Measurements from ENCODE around the gene ZNF580.

ZNF580 gene

DNA sequence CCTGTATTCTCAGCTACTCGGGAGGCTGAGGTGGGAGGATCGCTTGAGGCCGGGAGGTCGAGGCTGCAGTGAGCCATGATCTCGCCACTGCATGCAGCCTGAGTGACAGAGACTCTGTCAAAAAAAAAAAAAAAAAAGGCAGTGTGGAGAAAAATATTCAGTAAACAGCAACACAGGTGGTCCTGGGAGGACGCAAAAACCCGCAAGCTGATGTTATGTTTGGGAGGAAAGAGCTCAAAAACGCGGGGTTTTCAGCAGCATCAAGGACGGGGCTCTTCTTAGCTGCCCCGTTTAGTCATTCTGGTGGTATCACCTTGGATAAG lies 15.8 kb upstream of the ZNF580 start:
- DNase-seq, result no peak

DNA sequence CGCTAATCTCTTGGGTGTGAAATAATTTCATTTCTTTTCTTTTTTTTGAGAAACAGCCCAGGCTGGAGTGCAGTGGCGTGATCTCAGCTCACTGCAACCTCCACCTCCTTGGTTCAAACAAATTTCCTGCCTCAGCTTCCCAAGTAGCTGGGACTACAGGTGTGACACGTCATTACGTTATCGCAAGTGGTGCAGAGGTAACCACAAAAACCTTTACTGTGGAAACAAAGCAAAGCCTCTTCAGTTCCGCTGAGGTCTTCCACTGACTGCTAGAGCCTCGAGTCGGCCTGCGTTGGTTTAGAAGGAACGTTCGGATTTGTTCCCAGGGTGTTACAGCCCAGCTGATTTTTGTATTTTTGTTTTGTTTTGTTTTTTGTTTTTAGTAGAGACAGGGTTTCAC lies 14.5 kb upstream of the ZNF580 start:
- DNase-seq, result no peak

DNA sequence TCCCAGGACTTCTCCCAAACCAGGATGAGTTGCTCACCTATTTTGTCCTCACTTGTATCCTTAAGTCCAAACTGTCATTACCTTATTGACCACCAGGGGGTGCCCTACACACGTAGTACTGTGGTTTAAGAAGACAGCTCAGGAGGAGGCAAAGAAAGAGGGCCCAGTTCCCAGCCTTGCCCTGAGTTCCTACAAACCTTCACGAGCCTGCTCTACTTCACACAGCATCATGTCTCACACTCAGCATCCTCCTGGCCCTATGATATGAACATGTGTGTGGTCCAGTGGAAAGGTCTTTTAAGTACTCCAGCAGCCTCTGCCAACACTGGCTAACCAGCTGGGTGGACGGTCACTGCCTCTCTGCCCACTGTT lies 8.4 kb upstream of the ZNF580 start:
- peak; percentile 86 for DNase-seq

DNA sequence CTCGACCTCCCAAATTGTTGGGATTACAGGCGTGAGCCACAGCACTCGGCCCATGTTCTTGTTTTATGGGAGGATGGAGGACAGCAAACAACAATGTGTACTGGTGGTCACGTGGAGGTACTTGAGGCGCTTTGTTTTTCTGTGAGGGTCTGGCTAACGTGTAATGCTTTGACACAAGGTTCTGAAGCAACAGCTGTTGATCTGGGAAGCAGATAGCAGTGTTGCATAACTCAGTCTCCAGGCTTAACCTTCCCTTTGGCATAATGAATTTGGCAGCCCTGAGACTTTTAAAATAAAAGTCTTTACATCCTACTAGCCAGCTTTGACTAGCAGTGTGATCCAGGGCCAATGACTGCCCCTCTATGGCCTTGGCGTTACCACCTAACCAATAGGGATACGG lies 6.9 kb upstream of the ZNF580 start:
- DNase-seq, result no peak

DNA sequence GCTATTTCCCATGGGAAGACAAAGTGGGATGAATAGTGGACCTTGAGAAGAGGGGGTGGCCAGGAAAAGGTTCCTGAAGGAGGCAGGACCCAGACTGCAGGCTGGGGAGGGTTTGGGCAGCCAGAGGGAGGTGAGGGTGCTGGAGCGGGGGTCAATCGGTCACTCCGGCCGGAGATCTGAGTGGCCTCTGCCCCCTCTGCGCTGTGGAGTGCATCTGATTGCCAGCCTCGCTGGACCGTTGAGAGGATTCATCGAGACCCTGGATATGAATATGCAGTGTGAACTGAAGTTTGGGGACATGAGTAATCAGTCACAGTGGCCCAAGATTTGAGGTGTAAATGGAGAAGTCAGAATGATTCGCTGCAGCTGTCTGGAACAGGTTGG lies 5.5 kb upstream of the ZNF580 start:
- DNase-seq, result no peak

DNA sequence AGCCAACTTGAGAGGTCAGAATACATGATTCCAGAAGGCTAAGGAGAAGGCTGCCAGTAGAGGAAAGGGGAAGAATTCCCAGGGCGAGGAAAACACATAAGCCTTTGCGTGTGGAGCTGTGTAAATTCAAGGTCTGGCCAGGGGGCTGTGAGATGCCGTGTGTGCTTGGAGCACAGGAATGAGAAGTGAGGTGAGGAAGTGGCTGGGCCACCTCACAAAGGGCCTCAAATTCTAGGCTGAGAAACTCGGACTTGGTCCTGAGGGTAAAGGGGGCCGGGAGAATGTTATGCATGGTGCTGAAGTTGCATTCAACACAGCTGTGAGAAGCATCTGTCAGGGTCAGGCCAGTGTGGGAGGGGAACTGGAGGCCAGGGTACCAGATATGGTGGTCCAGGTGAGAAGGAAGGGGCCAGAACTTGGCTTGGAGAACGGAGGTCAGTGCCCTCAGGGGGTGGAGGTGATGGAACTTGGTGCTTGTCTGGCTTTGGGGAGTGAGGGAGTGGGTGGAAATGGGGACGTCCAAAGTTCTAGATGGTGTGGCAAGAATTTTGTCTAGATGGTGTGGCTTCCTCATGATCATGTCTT lies 4.9 kb upstream of the ZNF580 start:
- DNase-seq, result no peak

DNA sequence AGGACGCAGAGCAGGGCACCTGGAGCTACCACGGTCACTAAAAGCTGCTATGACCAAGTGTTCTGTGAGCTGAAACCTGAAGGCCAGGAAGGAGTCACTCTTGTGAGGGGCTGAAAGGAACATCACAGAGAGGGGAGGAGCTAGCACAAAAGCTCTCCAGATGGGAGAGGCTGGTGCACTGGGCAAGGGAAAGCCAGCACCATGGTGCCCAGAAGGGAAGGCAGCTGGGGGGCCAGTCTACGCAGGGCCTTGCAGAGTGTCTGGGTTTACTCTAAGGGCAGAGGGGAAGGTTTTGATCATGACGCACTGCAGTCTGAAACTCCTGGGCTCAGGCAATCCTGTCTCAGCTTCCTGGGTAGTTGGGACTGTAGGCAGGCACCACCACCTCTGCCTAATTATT lies 4.1 kb upstream of the ZNF580 start:
- DNase-seq, result no peak

DNA sequence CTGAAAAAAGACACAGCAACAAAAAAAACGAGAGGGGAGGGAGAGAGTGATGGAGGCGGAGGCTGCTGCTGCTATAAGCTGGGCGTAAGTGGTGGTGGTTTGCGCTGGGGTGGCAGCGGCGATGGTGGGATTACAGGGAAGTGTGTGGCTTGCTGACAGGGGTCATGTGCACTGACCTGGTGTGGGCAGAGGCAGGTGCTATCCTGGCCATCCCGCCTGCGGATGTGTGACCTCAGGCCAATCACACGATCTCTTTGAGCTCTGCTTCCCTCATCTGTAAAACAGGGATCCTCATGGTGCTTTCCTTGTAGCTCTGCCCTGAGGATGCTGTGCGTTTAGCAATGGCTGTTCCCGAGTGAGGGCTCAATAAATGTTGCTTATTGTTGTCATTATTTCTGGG lies 3.3 kb upstream of the ZNF580 start:
- no peak for DNase-seq

DNA sequence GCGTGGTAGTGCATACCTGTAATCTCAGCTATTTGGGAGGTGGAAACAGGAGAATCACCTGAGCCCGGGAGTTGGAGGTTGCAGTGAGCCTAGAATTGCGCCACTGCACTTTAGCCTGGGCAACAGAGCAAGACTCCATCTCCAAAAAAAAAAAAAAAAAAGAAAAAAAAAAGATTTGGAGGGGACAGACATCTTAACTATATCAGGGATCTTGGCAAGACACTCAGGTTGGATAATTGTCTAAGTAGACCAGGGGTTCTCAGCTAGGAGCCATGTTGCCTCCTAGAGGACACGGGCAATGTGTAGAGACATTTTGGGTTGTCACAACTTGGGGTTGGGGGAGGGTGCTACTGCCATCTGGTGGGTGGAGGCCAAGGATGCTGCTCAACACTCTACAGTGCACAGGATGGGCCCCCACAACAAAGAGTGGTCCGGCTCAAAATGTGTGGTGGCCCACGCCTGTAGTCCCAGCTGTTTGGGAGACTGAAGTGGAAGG lies 1.9 kb upstream of the ZNF580 start:
- no peak for DNase-seq

DNA sequence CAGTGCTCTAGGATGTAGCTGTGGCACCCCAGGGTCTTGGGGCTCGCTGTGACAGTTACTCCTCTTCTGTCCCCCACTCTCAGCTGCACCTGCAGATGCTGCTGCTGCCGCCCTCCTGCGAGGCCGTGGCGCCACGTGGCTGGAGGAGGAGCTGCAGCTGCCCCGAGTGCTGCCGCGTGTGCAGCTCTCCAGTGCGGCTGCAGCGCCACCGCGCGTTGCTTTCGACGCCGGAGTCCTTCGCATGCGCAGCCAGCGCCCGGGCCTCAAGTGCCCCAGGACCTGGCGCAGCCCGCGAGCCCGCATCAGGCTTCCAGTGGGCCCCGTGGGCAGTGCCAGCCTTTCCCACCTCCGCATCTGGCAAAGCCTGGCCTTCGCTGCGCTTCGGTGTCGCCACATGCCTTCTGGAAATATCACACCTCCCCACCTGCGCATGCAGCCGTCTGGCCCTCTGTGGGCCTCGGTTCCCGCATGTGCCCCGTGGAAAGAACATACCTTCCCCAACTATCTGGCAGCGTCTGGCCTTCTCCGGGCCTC lies 692 bp upstream of the ZNF580 start:
- DNase-seq, result no peak

DNA sequence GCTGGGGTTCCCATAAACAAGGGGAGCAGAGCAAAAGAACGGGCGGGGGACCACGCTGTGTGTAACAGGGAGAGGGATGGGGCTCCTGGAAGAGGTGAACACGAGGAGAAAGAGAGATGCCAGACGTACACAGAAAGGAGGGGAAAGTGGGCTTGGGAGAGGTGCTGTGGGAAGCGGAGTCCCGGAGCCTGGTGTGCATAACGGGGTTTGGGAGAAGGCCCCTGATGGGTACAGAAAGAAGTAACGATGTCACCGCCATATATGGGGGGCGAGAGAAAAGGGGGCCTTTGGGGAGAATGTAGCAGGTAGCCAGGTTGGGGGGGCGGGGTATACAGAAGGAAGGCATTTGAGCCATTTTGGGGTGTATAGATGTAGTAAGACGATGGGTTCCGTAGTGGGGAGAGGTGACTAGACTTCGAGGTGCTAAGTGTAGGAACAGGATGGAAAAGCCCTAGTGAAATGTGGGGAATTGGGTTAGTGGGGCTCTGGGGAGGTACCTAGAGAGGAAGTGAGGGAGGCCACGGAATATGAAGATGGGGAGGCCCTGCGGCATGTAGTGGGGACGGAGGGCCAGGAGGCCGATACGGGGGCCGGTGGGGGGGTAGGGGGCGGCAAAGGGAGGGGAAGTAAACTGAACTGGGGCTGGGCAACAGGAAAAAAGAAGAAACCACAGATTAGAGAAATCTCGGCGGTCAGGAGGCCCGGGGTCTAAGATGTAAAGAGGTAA lies 787 bp downstream of the ZNF580 start:
- DNase-seq, result peak; percentile 37

DNA sequence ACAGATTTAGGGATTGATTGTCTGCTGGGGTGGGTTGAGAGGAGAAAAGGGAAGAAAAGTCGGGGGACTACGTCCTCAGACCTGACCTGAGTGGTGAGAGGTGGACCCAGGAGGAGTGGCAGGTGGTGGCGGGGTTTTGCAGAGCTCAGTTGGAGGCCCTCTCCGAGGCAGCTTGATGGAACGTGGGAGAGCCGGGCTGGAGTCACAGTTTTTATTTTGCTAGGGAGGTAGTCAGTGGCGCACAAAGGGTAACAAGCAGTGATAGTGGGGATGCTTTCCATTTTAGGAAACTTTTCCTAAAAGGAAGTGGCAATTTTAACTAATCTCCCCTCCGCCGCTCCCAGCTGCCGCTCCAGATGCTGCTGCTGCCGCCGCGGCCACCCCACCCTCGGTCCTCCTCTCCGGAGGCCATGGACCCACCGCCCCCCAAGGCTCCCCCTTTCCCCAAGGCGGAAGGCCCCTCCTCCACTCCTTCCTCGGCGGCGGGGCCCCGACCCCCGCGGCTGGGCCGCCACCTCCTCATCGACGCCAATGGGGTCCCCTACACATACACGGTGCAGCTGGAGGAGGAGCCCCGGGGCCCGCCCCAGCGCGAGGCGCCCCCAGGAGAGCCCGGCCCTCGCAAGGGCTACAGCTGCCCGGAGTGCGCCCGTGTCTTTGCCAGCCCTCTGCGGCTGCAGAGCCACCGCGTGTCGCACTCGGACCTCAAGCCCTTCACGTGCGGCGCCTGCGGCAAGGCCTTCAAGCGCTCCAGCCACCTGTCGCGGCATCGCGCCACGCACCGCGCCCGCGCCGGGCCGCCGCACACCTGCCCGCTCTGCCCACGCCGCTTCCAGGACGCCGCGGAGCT lies 1.6 kb downstream of the ZNF580 start:
- no peak for DNase-seq

DNA sequence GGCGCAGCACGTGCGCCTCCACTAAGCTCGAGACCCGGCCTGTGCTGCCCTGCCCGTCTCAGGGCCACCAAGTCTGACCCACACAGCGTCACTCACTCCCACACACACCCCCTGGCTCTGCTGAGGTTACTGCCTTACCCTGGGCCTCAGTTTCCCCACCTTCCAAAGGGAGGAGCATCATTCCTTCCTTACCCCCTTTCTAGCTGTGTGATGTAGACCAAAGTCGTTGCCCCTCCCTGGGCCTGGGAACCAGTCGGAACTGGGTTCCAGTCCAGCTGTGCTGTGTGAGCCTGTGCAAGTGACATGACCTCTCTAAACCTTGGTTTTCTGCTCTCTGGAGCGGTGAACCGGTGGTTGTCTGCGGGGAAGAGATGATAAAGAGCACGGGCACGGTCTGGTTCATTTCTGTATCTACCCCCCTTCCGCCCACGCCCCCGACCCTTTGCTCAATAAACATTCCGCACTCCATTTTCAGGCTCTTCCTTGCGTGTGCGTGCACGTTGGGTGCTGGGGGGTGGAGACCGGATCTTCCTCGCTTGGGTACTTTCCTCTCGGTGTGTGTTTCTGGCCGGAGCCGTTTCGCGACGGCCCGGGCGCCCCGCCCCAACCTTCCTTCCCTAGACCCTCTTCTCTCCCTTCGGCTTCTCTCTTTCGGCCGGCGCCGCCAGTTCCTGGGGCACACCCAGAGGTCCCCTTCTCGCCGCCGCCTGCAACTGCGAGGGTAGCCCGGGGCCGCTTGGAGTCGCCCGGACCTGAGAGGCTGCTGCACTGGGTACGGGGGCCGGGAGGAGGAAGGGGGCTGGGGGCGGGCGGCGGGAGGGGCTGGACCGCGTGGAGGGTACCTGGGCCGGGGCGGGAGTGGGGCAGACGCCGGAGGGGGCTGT lies 2.4 kb downstream of the ZNF580 start, which contains the start of gene ZNF581:
Gene ZNF581, plus strand, starts transcription at position 647 of the 884 bp plus-strand sequence. CDS start 923 bp downstream, outside the sequence.
- peak; percentile 73 for DNase-seq

DNA sequence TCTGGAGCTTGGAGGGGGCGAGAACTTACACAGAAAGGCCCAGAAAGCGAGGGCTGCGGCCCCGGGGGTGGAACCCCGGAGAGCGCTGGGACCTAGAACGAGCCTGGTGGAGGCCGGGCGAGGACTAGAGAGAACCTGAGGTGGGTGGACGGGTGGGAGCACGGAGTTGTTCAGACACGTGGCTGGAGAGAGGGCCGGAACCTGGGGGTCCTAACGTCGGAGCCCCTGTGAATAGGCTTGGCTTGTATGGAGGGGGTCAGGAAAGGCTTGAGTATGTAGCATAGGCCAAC lies 3.0 kb downstream of the ZNF580 start:
- no peak for DNase-seq

DNA sequence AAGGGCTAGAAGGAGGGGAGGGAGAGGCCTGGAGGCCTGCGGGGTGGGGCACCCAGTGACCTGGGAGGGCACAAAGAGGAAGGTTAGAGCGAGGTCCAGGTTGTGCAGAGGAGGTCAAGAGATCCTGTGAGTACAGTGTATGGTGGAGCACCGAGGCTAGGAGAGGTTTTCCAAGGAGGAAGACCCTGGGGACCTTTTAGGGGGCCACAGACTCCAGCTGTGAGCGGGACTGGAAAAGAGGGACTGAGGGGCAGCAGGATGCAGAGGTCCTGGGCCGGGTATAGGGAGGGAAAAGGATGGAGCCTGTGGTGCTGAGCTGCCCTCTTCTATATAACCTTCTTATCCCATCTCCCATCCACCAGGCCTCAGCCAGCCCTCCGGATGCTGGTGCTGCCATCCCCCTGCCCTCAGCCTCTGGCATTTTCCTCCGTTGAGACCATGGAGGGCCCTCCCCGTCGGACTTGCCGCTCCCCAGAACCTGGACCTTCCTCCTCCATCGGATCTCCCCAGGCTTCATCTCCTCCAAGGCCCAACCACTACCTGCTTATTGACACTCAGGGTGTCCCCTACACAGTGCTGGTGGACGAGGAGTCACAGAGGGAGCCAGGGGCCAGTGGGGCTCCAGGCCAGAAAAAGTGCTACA lies 3.5 kb downstream of the ZNF580 start:
- DNase-seq, result no peak

DNA sequence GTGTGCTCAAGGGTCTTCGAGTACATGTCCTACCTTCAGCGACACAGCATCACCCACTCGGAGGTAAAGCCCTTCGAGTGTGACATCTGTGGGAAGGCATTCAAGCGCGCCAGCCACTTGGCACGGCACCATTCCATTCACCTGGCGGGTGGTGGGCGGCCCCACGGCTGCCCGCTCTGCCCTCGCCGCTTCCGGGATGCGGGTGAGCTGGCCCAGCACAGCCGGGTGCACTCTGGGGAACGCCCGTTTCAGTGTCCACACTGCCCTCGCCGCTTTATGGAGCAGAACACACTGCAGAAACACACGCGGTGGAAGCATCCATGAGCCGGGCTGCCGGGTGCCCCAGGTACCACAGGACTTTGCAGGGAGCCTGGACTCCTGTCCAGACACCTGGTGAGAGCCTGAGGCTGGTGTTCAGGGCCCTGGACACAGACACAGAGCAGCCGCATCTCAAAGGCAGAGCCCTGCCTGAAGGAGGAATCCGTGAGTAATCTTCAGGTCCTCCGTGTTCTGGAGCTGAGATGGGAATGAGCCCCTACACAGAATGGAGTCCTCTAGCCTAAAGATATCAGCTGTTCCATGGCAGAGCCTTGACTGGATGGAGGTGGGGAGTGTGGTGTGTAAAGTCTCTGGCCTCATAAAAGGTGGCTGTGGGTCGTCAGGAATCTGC lies 4.2 kb downstream of the ZNF580 start:
- no peak for DNase-seq

DNA sequence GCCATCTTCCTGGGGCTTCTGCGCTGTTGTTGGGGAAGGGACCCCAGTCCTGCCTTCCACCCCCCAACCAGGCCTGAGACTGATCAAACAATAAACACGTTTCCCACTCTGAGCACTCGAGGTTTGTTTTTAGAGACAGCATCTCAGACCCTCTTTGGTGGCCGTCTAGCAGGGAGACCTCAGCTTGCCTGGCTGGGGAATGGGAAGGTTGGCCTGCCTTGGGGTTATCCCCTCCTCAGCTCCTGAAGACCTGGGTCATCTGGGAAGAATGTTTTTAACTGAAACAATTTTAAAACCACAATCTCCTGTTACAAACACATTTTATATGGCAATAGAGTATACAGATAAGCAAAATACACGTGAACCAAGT lies 4.7 kb downstream of the ZNF580 start:
- DNase-seq, result no peak

DNA sequence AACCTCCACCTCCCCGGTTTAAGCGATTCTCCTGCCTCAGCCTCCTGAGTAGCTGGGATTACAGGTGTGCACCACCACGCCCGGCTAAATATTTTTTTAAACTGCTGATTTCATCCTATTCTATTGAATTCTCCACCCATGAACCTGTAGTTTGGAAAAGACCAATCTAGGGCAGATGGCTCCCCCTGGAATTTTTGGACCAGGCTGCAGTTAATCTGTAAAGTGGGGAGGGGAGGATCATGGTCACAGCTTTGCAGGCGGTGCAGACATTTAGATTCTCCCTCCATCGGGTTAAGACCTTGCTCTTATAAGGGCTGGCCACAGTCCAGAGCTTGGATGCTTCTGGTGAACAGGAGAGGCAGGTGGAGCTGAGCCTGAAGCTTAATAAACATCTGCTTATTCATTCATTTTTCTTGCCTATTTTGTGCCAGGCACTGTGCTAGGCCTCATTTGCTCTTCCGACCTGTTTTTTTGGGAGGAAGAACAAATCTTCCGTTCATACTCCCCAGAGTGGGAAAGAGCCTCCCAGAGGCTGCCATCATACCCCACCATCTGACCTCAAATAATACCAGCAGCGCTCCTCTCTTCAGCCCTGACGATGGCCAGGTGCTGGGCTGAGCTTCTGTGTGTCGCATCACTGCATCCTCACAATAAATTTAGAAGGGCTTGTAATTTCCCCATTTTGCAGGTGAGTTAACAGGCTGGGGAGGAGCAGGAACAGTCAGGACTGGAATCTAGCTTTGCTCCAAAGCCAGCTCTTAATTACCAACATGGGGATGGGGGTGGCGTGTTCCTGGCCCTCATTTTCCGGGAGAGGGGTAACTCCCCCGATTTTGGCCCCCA lies 6.3 kb downstream of the ZNF580 start:
- no peak for DNase-seq

DNA sequence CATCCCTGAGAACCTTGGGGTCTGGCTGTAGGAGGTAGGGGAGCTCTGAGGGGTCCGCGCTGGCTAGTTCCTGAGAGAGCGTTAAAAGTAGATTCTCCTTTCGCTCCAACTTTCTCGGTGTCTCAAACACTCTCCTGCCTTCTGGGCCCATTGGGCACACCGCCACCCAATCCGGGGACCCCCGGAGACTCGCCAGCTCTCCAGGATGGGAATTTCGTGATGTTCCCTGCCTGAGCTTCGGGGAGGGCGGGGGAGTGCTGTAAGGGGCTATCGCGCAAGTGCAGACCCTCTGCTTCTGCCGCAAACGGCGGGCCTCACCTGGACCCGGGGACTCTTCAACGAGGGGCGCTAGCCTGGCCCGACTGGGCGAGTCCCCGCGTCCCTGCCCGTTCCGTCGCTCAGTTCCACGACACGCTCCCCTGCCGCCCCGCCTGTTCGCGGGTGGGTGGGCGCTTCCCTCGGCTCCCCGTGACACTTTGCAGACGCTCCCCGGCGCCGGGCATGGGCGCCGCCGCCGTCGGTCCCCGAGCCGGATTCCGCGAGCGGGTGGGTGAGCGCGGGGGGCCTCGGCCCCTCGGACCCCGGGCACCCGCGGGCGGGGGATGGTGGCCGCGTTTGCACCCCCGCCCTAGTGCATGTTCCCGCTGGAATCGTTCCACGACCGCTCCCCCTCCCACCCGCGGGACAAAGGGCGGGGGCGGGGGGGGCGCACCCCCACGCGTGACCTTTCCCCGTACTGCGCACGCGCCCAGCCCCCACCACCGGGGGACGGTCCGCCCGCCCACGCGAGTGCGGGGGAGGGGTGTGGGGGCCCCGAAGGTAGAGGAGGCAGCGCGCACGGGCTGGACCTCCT lies 7.2 kb downstream of the ZNF580 start, which contains the start of gene CCDC106:
Gene CCDC106, plus strand, starts transcription at position 481 of the 853 bp plus-strand sequence. CDS start 835 bp downstream, outside the sequence.
- DNase-seq, result peak; percentile 16
